SK-N-SH (cell line): ENCODE measurements around the gene TUBD1. TPM values are rescaled to one million over a fixed set of nuclear protein-coding genes. Genes with fewer than 3 reads are reported as not detected.
"Not testable (repeated sequence)": the region's sequence is repeated elsewhere in the genome, so short reads cannot be mapped to it uniquely, and the experiment has no call there.

Experiments used
- CTCF ChIA-PET: fragments of 300-600, 350-600 bp; formaldehyde crosslinking; extraction: SDS; loops from one replicate; lab custom pipeline; 2021; lab: Yijun Ruan, JAX
- POLR2A ChIA-PET: fragments of 350-600 bp; sonication (Branson Sonifier 250); formaldehyde crosslinking; extraction: SDS; loops from one replicate; lab custom pipeline; 2020; ENCODE audit warnings: antibody characterized with exemption, inconsistent platforms; lab: Yijun Ruan, JAX
- DNase-seq: peaks from one replicate; pipeline ENCODE4 v3.0.0; 2012
- H2AFZ ChIP-seq: fragments of 200-600 bp; sonication (generic); 2 replicates; pipeline ENCODE4 v1.8.1; 2016; ENCODE audit warnings: antibody characterized with exemption, mild to moderate bottlenecking, low read depth
- H3F3A ChIP-seq: fragments of 200-600 bp; sonication (generic); replicated peaks from 2 replicates; pipeline ENCODE3; 2016; ENCODE audit warnings: antibody characterized with exemption, mild to moderate bottlenecking; ENCODE audit not compliant: insufficient read depth
- H3K27ac ChIP-seq, 2 experiments: fragments of 200-500 bp in 1 of 2; fragments of 200-600 bp in 1 of 2; sonication (Bioruptor generic) in 1 of 2; sonication (generic), shearing (Covaris generic) in 1 of 2; 2 replicates each; pipeline versions ENCODE4 v1.5.1 to v1.6.1; 2014 to 2016; ENCODE audit warnings: low read depth in 2 of 2, inconsistent platforms in 1 of 2, low read length in 1 of 2, mild to moderate bottlenecking in 1 of 2, mixed read lengths in 1 of 2
- H3K27me3 ChIP-seq: fragments of 200-600 bp; sonication (generic), shearing (Covaris generic); 2 replicates; pipeline ENCODE4 v1.6.1; 2016; ENCODE audit warnings: mixed run types; ENCODE audit not compliant: insufficient read depth
- H3K36me3 ChIP-seq, 2 experiments: fragments of 200-500 bp in 1 of 2; fragments of 200-600 bp in 1 of 2; sonication (Bioruptor generic) in 1 of 2; sonication (generic) in 1 of 2; replicated peaks in 1 of 2; 2 replicates each; pipeline versions ENCODE3 to v1.5.1; 2014 to 2016; ENCODE audit warnings: low read length in 1 of 2, mild to moderate bottlenecking in 1 of 2; ENCODE audit not compliant: insufficient read depth in 2 of 2, control insufficient read depth in 1 of 2
- H3K4me1 ChIP-seq, 2 experiments: fragments of 200-500 bp in 1 of 2; fragments of 200-600 bp in 1 of 2; sonication (Bioruptor generic) in 1 of 2; sonication (generic), shearing (Covaris generic) in 1 of 2; 2 replicates each; pipeline versions ENCODE4 v1.5.1 to v1.6.1; 2014 to 2016; ENCODE audit warnings: low read depth in 1 of 2, low read length in 1 of 2, mixed run types in 1 of 2; ENCODE audit not compliant: insufficient read depth in 2 of 2, control insufficient read depth in 1 of 2
- H3K4me2 ChIP-seq: fragments of 200-600 bp; sonication (generic), shearing (Covaris generic); 2 replicates; pipeline ENCODE4 v1.6.1; 2017; ENCODE audit warnings: mixed run types
- H3K4me3 ChIP-seq, 2 experiments: fragments of 200-500 bp in 1 of 2; fragments of 200-600 bp in 1 of 2; sonication (Bioruptor generic) in 1 of 2; sonication (generic), shearing (Covaris generic) in 1 of 2; 2 replicates each; pipeline versions ENCODE4 v1.5.1 to v1.8.1; 2014 to 2016; ENCODE audit warnings: low read depth in 2 of 2, inconsistent platforms in 1 of 2, low read length in 1 of 2, mild to moderate bottlenecking in 1 of 2, mixed read lengths in 1 of 2, moderate library complexity in 1 of 2
- H3K79me2 ChIP-seq: fragments of 200-600 bp; sonication (generic); 2 replicates; pipeline ENCODE4 v1.8.1; 2017; ENCODE audit warnings: mild to moderate bottlenecking; ENCODE audit not compliant: insufficient read depth
- H3K9ac ChIP-seq: fragments of 200-600 bp; sonication (generic); 2 replicates; pipeline ENCODE4 v1.6.1; 2017; ENCODE audit warnings: mixed run types
- H3K9me2 ChIP-seq: fragments of 200-600 bp; sonication (generic); 2 replicates; pipeline ENCODE4 v1.6.1; 2017; ENCODE audit warnings: mixed run types
- H3K9me3 ChIP-seq: fragments of 200-600 bp; sonication (generic); 2 replicates; pipeline ENCODE4 v1.6.1; 2017; ENCODE audit warnings: mixed run types, mild to moderate bottlenecking, moderate library complexity
- H4K20me1 ChIP-seq: fragments of 200-600 bp; sonication (generic); 2 replicates; pipeline ENCODE4 v1.6.1; 2017; ENCODE audit warnings: mild to moderate bottlenecking, mixed run types; ENCODE audit not compliant: insufficient read depth
- EZH2phosphoT487 ChIP-seq: fragments of 200-600 bp; sonication (generic); IDR thresholded peaks from 2 replicates; pipeline ENCODE4 v1.6.1; 2017; ENCODE audit warnings: low read depth, mixed run types, mild to moderate bottlenecking, antibody characterized with exemption, moderate library complexity, borderline replicate concordance
- FOXM1 ChIP-seq: IDR thresholded peaks from 2 replicates; pipeline ENCODE4 v1.4.0; 2012; ENCODE audit warnings: low read depth, mild to moderate bottlenecking
- GATA2 ChIP-seq: sonication (generic); formaldehyde crosslinking; IDR thresholded peaks from 2 replicates; pipeline ENCODE4 v1.5.0; 2020; ENCODE audit warnings: mild to moderate bottlenecking, missing genetic modification reagents
- IRF3 ChIP-seq: fragments of 150-350 bp; IDR thresholded peaks from 2 replicates; pipeline ENCODE4 v1.6.1; 2016; ENCODE audit warnings: mild to moderate bottlenecking, low read depth, low read length
- MAX ChIP-seq: IDR thresholded peaks from 2 replicates; pipeline ENCODE4 v1.4.0; 2012; ENCODE audit warnings: low read depth
- MEF2A ChIP-seq: IDR thresholded peaks from 2 replicates; pipeline ENCODE4 v1.4.0; 2012; ENCODE audit warnings: low read depth, borderline replicate concordance
- NFIC ChIP-seq: IDR thresholded peaks from 2 replicates; pipeline ENCODE4 v1.4.0; 2012; ENCODE audit warnings: borderline replicate concordance
- PBX3 ChIP-seq: IDR thresholded peaks from 2 replicates; pipeline ENCODE4; 2012
- RAD21 ChIP-seq: IDR thresholded peaks from 2 replicates; pipeline ENCODE4 v1.6.1; 2012; ENCODE audit warnings: mild to moderate bottlenecking, low read length
- RCOR1 ChIP-seq: fragments of 150-350 bp; IDR thresholded peaks from 2 replicates; pipeline ENCODE4 v1.6.1; 2017; ENCODE audit warnings: antibody characterized with exemption, low read length
- RFX5 ChIP-seq: IDR thresholded peaks from 2 replicates; pipeline ENCODE4 v1.6.1; 2012; ENCODE audit warnings: mild to moderate bottlenecking, improper control_type of control experiment, low read length
- RXRA ChIP-seq: IDR thresholded peaks from 2 replicates; pipeline ENCODE4 v1.4.0; 2012; ENCODE audit warnings: low read depth, mild to moderate bottlenecking, borderline replicate concordance
- SIN3A ChIP-seq: IDR thresholded peaks from 2 replicates; pipeline ENCODE4 v1.6.1; 2012; ENCODE audit warnings: low read depth, mild to moderate bottlenecking, low read length, moderate library complexity, borderline replicate concordance
- TAF1 ChIP-seq: IDR thresholded peaks from 2 replicates; pipeline ENCODE4 v1.6.1; 2012; ENCODE audit warnings: low read depth, mild to moderate bottlenecking, low read length, moderate library complexity, borderline replicate concordance
- TCF12 ChIP-seq: IDR thresholded peaks from 2 replicates; pipeline ENCODE4 v1.4.0; 2012
- TEAD4 ChIP-seq: IDR thresholded peaks from 2 replicates; pipeline ENCODE4 v1.4.0; 2012; ENCODE audit warnings: mild to moderate bottlenecking, borderline replicate concordance; ENCODE audit not compliant: insufficient read depth
- USF2 ChIP-seq: fragments of 150-350 bp; IDR thresholded peaks from 2 replicates; pipeline ENCODE4 v1.6.1; 2017; ENCODE audit warnings: antibody characterized with exemption, low read length, low read depth, borderline replicate concordance
- WGBS: methylation state at CpG from one replicate; pipeline ENCODE4 v1.1.6; 2017; ENCODE audit warnings: low lambda C conversion rate; 5-methylcytosine and 5-hydroxymethylcytosine counted together
- polyA plus RNA-seq, 3 experiments: library from polyadenylated mRNA; depleted of rRNA; stranded (reverse); fragments of >200 nt; gene quantifications; 2 replicates each; pipeline ENCODE4 v1.2.3, GENCODE V29; 2012

The TUBD1 gene
- polyA plus RNA-seq, 1 of the 3 experiments (the other 2 are of a cell fraction): 3.2 TPM

DNA sequence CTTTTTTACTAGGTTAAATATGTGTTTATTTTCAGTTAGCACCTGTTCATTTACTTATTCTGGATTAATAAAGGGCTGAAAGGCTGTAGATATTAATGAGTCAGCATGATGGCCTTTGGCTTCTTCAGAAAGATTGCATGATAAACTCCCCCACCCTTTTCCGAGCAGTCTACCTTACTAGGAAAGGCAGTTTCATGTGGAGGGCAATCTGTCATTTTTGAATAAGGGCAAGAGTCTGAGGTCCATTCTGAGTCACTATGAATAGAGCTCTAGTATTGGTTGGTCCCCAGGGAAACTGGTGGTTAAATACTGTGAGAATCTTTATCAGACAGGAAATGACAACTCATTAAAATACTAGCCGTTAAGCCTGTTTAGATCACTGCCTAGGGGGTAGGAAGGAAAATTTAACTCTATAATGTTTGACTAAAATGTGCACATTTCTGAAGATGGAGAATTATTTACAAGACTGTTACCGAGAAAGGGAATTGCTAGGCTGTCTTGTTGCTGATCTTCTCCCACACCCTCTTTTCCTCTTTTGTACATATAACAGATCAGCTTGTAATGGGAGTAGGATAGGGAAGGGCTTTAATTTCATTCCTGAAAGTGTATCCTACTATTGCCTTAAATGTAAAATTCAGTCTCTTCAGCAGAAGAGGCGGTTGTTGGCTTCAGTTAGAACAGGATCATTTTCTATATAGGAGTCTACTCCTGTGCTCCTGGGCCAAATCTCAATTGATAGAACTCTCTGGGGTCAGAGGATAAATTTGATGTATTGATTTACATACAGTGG lies 63.3 kb downstream of the TUBD1 start (continued):
- no peak for TF ChIP-seq RAD21
- TF ChIP-seq GATA2 (CRISPR knock-in tag): no peak
- no peak for TF ChIP-seq USF2
- peak; percentile 99 for TF ChIP-seq RXRA
- peak; percentile 94 for TF ChIP-seq SIN3A
- peak; percentile 86 for TF ChIP-seq NFIC
- TF ChIP-seq TAF1: no peak; the same call in none of the 2 replicates
- peak; percentile 94 for TF ChIP-seq TCF12
- TF ChIP-seq RCOR1: peak; percentile 1; the same call in 1 of the 2 replicates
- no peak for TF ChIP-seq EZH2phosphoT487
- peak; percentile 83 for TF ChIP-seq MEF2A
- TF ChIP-seq MAX: peak; percentile 81; the same call in 1 of the 2 replicates

DNA sequence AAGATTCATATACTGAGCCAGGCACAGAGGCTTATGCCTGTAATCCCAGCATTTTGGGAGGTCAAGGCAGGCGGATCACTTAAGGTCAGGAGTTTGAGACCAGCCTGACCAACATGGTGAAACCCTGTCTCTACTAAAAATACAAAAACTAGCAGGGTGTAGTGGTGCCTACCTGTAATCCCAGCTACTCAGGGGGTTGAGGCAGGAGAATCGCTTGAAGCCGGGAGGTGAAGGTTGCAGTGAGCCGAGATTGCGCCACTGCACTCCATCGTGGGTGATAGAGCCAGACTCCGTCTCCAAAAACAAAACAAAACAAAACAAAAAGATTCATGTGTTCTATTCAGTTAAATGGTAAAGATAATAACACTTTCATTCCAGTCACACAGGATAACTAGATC lies 63.9 kb downstream of the TUBD1 start:
- POLR2A ChIA-PET, H3K27me3 ChIP-seq, H4K20me1 ChIP-seq, H3K9me2 ChIP-seq, H3K36me3 ChIP-seq, DNase-seq, H3K9me3 ChIP-seq, H2AFZ ChIP-seq: not testable (repeated sequence)
- Histone ChIP-seq H3K27ac (peak overlapping the region; percentile 87 to 100; a peak in 3 of 4 replicates), H3K79me2 (peaks cover 72% of the 10 kb centered on the region), H3K4me1 (peaks cover 14 to 64% of the 10 kb centered on the region in 2 experiments), H3K9ac (peak overlapping the region; percentile 95), H3F3A (peaks cover 59% of the 10 kb centered on the region), H3K4me2 (peak overlapping the region; percentile 67), H3K4me3 (peak overlapping the region in 1 of 2 experiments; percentile 27; a peak in 2 of 4 replicates)
- 40% methylated on average over 7 of the region's 7 CpGs for WGBS
- CTCF ChIA-PET: interaction anchor here (1.0 to 1.3 kb wide), 3 partner anchors 11 to 75 kb away, joined by 3 to 6 read pairs (median 4); no protein-coding TSS in a partner anchor

- peak overlapping the region; percentile 87 to 100 for H3K27ac ChIP-seq
- H3K4me3 ChIP-seq: no peak overlapping the region
- TF ChIP-seq TEAD4: no peak
- no peak for TF ChIP-seq RFX5
- TF ChIP-seq PBX3: no peak
- TF ChIP-seq FOXM1: no peak
- no peak for TF ChIP-seq IRF3
- H3F3A ChIP-seq: peaks cover 61% of the 10 kb centered on the region
- H3K36me3 ChIP-seq: peaks cover 0 to 4% of the 10 kb centered on the region in 2 experiments
- no peaks in the 10 kb centered on the region for H3K9me2 ChIP-seq
- POLR2A ChIA-PET: interaction anchor here (0.5 kb wide), 1 partner anchor 19 kb away, joined by 3 read pairs; no protein-coding TSS in a partner anchor
- H3K4me2 ChIP-seq: peak overlapping the region; percentile 67
- H3K4me1 ChIP-seq: peaks cover 14 to 64% of the 10 kb centered on the region in 2 experiments
- no peaks in the 10 kb centered on the region for H3K9me3 ChIP-seq
- H4K20me1 ChIP-seq: no peaks in the 10 kb centered on the region
- no peak overlapping the region for H2AFZ ChIP-seq
- no peak for DNase-seq
- 33% methylated on average over 2 of the region's 2 CpGs for WGBS
- peaks cover 68% of the 10 kb centered on the region for H3K79me2 ChIP-seq
- CTCF ChIA-PET: interaction anchor here (0.9 to 1.6 kb wide), 4 partner anchors 10 to 75 kb away, joined by 3 to 6 read pairs (median 4); no protein-coding TSS in a partner anchor
- H3K9ac ChIP-seq: peak overlapping the region; percentile 95
- H3K27me3 ChIP-seq: no peaks in the 10 kb centered on the region
These were observed 64.3 kb downstream of the TUBD1 start for GRCh38 chr17:59828478-59828760.
